OCI-LY7 (cell line): ENCODE results near the gene KCTD2.

Source experiments
- CTCF ChIP-seq: fragments of 200-600 bp; sonication (generic); conservative IDR thresholded peaks from 2 replicates; pipeline ENCODE4 v1.5.1; 2014; ENCODE audit warnings: mild to moderate bottlenecking, antibody characterized with exemption, low read length, moderate library complexity, mixed read lengths
- EZH2phosphoT487 ChIP-seq: fragments of 200-600 bp; sonication (generic); IDR thresholded peaks from 2 replicates; pipeline ENCODE4 v1.6.1; 2018; ENCODE audit warnings: low read depth, borderline replicate concordance, mild to moderate bottlenecking, mixed run types, antibody characterized with exemption, low read length, moderate library complexity, mixed read lengths

- no peak for TF ChIP-seq CTCF
- no peak for TF ChIP-seq EZH2phosphoT487
Measured at GRCh38 chr17:75064040-75064439, 17.0 kb downstream of the KCTD2 start.
